Stimulated activated CD4-positive, alpha-beta T cell treated with anti-CD3 and anti-CD28 coated beads, Interleukin-1b, Interleukin-23, amount 100 ng/mL, for 4 hours (primary cell): ENCODE data around the gene CBLC.

Source experiments
- DNase-seq, 2 donors: peaks; one replicate each; pipeline ENCODE4 v3.0.0-alpha.2; 2020; ENCODE audit warnings: low read depth in 2 of 2

Gene CBLC, protein sequence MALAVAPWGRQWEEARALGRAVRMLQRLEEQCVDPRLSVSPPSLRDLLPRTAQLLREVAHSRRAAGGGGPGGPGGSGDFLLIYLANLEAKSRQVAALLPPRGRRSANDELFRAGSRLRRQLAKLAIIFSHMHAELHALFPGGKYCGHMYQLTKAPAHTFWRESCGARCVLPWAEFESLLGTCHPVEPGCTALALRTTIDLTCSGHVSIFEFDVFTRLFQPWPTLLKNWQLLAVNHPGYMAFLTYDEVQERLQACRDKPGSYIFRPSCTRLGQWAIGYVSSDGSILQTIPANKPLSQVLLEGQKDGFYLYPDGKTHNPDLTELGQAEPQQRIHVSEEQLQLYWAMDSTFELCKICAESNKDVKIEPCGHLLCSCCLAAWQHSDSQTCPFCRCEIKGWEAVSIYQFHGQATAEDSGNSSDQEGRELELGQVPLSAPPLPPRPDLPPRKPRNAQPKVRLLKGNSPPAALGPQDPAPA

DNA sequence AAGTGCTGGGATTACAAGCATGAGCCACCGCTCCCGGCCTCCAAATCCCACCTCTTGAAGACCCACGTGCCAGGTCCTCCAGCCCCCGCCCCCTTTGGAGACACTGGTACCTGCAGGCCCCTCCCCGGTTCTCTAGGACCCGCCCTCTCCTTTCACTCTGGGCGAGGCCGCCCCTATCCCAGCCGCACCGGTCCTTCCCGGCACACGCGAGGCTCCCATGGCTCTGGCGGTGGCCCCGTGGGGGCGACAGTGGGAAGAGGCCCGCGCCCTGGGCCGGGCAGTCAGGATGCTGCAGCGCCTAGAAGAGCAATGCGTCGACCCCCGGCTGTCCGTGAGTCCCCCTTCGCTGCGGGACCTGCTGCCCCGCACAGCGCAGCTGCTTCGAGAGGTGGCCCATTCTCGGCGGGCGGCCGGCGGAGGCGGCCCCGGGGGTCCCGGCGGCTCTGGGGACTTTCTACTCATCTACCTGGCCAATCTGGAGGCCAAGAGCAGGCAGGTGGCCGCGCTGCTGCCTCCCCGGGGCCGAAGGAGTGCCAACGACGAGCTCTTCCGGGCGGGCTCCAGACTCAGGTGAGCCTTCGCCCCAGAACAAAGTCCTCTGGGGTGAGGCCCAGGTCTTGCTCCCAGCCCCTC lies at the start of gene CBLC:
Gene CBLC (plus strand): TSS at position 176 of the 633 bp plus-strand sequence. CDS start 42 bp downstream, at position 218.
- no peak for DNase-seq

DNA sequence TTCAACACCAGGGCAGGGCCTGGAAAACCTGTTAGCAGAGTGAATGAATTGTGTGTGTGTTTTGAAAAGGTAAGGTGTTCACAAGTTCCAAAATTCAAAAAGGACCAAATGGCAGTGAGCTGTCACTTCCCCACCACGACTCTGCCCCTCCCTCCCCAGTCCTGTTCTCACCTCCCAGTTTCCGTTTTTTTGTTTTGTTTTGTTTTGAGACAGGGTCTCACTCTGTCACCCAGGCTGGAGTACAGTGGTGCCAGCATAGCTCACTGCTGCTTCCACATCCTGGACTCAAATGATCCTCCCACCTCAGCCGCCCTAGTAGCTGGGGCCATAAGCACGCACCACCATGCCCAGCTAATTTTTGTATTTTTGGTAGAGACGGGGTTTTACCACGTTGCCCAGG lies 49.5 kb upstream of the CBLC start:
- no peak for DNase-seq

DNA sequence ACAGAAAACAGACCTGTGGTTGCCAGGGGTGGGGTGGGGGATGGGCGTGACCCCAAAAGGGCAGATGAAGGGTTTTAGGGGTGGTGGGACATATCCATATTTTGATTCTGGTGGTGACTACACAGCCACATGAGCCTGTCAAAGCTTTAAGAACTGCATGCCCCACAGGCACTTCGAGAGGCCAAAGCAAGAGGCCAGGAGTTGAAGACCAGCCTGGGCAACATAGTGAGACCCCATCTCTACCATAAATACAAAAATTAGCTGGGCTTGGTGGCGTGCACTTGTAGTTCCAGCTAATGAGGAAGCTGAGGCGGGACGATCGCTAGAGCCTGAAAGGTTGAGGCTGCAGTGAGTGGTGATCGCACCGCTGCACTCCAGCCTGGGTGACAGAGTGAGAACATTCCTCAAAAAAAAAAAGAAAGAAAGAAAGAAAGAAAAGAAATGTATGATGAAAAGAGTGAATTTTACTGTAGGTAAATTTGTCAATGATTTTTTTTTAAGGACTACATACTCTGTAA lies 48.1 kb upstream of the CBLC start:
- DNase-seq, result no peak

DNA sequence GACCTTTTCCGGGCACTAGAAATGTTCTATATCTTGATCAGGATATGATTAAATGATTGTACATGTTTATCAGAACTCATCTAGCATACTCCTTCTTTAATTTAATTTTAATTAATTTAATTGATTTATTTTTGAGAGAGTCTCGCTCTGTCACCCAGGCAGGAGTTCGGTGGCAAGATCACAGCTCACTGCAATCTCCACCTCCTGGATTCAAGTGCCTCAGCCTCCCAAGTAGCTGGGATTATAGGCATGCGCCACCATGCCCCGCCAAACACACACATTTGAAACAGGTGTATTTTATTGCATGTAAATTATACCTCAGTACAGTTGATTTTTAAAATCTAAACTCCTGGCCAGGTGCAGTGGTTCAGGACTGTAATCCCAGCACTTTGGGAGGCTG lies 46.6 kb upstream of the CBLC start:
- DNase-seq, result no peak

DNA sequence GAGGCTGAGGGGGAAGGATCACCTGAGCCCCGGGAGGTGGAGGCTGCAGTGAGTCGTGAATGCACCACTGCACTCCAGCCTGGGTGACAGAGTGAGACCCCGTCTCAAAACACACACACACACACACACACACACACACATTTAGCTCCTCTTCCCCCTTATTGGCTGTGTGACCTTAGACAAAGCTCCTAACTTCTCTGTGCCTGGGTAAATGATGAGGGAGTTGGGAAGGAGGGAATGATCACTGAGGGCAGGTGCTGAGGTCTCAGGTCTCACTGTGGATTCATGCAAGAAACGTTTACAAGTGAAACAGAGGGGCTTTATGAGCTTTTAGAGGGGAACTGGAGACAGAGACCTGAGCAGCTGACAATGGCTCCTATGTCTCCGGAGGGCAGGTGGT lies 46.1 kb upstream of the CBLC start:
- DNase-seq, result no peak

DNA sequence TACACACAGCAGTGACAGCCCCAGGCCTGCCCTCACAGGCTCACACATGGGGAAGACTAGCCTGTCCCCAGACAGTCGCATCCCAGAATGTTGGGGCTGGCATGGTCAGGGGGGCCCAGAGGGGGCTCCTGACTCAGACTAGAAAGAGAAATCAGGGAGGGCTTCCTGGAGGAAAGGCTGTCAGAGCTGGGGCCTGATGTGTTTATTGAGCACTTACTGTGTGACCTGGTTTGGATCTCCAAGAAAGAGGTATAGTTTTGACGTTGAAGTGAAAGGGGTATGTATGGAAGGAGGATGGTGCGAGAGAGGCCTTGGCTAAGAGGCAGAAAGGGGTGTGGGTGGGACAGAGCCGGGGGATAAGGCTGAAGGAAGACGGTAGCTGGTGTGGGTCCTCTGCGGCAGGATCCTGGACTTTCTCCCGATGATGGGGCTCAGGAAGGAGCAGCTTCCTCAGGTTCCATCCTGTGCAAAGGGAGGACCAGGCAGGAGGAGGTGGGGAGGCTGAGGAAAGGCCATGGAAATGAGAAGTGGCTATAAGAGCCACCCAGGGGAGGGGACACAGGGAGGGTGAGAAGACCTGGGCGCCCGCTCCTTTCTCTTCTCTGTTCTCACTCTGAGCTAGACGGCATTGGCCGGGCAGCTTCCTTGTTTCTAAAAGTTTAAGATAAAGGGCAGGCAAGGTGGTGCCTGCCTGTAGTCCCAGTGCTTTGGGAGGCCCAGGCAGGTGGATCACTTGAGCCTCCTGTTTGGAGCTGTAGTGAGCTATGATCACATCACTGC lies 45.3 kb upstream of the CBLC start:
- DNase-seq, result no peak

DNA sequence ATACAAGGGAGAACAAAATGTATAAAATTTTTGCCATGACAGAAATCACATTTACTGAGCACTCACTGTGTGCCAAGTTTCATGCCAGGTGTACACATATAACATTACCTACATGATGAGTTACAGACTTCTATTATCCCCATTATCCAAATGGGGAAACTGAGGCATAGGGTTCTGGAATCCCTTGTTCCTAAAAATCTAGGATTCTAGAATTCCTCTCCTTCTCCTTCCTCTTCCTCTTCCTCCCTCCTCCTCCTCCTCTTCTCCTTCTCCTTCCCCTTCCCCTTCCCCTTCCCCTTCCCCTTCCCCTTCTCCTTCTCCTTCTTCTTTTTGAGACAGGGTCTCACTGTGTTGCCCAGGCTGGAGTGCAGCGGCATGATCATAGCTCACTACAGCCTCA lies 43.3 kb upstream of the CBLC start:
- DNase-seq, result no peak

DNA sequence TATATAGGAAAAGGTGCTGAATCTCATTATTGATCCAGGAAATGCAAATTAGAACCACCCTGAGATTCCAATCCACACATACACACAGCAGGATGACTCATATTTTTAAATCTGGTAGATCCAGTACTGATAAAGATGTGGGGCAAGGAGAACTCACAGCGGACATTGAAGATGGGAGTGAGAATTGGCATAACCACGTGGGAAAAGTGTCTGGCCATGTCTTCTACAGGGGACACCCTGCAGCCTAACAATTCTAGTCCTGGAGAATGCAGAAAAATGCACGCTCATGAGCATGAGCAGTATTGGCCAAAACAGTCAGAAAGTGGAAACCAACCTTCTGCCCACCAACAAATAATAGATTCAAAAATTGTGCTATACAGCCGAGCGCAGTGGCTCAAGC lies 42.7 kb upstream of the CBLC start:
- DNase-seq, result no peak

DNA sequence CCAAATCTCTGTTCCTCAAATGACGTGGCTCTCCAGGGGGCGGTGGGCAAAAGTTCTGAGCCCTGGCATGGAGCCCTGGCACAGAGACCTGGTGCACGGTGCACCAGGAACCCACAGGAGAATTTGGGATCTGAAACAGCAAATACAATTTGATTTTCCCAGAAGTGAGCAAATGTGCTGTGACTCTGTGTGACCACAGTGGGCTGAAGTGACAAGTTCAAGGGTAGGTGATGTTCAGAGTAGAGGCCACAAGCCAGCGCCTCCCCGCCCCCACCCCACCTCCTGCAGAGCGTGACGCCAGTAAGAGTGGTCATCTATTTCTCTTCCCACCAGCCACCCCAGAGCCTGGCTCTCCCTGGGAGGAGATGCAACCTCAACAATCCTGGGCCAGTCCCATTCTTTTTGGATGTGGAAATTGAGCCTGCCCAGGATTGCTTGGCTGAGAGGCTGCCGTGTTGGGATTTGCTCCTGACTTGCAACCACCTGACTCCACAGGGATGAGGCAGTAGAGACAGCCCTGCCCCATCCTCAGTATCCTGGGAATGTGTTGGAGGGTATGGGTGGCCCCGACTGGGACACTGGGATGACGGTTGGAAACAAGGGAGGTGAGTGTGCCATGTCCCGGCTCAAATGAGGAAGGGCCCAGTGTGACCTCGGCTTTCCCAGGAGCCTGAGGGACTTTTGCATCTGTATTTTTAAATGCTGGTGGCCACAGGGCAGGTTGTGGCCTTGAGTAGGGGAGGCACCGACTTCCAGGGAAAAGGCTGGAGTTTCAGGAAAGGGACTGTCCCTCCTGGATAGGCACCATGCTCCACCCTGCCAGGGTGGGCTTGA lies 40.2 kb upstream of the CBLC start:
- DNase-seq, result no peak

DNA sequence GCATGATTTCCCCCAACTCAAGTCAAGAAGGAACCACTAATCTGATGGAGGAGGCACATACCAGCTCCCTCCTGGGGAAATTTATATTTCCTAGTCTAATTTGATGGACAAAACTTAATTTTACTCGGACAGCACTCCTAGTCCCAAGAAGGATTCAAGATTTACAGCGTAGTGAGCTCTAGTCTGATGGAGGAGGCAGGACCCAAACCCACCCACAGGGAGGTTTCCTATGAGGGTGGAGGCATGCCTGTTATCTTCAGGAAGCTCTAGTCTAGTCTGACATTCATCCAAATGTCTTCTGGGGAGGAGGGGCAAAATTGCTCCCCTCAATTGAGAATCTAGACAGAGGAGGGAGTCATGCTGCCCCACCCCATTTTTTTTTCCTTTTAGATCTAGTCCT lies 39.6 kb upstream of the CBLC start:
- no peak for DNase-seq

DNA sequence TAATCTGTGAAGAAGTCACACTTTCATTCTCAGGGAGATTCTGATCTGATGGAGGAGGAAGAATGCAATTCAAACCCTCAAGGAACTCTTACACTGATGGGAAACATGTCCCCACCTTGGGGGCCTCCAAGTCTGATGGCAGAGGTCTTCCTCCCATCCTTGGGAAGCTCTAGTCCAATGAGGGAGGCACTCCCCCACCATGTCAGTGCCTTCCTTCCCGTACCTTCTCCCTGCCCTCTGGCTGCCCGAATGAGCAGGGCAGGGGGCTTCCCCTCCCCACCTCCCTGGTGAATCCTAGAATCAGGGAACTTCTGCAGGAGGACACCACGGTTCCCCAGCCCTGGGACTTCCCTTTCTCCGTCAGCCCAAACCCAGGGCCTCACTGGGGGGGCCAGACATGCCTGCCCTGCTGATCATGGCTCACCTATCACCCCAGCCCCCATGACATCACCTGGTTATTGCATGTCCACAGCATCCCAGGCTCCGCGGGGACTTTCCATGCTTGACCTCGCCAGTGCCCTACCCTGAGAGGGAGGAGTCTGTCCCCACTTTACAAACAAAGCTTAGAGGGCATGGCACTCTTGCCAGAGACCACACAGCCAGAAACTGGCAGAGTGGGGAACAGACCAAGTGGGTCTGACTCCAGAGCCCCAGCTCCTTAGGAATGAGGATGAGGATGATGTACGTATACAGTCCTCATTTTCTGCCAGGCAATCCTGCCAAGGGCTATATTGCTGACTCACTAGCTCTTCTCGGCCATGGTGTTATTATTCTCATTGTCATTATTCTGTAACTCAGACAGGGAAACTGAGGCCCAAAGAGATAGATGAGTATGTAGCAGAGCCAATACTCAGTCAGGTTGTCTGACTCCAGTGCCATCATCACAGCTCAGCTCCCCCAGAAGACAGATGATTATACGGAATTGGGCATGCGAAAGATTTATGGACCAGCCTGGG lies 38.8 kb upstream of the CBLC start:
- no peak for DNase-seq

DNA sequence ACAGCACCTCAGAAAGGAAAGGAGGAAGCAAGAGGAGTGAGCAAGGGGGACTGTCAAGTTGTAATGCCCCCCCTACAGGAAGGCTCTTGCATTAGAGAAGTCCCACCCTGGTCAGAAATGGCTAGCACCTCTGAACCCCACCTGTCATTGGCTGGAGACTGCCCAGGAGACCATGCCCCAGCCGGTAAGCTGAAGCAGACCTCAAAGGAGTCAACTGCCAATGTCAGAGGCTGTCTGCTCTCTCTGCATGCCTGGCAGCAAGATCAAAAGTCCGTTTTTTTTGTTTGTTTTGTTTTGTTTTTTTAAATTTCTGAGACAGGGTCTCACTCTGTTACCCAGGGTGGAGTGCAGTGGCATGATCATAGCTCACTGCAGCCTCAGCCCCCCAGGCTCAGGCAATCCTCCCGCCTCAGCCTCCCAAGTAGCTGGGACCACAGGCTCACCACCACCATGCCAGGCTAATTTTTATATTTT lies 37.3 kb upstream of the CBLC start:
- no peak for DNase-seq

DNA sequence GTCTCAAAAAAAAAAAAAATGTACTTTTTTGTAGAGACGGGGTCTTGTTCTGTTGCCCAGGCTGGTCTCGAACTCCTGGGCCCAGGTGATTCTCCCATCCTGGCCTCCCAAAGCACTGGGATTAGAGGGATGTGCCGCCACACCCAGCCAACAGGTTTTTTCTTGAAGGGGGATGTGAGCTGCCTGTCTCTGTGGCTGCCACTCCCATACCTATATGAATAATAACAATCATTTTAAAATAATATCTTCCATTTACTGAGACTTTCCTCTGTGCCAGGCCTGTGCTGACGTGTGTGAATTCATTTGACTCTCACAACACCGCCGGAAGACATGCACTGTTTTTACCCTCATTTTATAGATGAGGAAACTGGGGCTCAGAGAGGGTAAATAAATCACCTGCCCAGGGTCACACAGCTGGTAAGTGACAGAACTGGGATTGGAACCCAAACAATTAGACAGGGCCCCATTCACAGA lies 36.4 kb upstream of the CBLC start:
- no peak for DNase-seq

DNA sequence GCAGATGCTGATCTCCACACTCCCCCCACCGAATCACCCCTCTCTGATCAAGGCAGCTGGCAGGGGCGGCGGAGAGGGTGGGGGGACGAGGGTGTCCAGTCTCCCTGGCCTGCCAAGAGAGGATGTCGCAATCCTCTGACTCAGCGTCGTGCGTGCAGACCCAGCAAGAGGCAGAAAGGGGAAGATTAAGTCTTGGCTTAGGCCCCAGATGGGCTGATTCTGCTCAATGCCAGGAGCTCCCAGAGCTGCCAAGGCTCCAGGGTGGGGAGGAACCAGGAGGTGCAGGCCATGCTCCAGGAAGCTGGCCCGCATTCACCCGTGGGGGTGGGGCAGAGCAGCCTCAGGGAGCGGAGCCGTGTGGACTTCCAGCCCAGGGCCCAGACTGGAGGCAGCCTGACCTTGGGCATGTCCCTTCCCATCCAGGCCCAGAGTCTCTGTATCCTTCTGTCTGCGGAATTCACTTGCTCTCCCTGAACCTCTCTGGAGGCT lies 35.8 kb upstream of the CBLC start:
- no peak for DNase-seq

DNA sequence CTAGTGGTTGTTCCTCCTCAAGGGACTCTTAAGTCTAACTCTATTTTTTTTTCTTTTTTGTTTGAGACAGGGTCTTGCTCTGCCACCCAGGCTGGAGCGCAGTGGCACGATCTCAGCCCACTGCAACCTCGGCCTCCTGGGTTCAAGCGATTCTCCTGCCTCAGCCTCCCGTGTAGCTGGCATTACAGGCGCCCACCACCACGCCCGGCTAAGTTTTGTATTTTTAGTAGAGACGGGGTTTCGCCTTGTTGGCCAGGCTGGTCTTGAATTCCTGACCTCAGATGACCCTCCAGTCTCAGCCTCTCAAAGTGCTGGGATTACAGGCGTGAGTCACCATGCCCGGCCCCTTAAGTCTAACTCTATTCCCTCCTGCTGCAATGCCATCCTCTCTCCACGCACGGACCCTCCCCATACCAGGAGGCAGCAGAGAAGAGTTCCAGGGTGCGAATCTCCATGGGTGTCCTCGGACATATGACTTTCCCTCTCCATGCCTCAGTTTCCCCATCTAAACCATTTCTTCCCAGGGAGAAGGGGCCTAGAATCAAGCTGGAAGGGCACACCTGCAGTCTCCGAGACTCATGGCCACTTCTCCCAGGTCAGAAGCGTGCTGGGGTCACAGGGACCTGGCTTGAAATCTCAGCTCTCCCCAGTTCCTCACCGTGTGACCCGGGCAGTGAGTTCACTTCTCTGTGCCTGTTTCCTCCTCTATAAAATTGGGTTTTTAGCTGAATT lies 35.2 kb upstream of the CBLC start:
- no peak for DNase-seq

DNA sequence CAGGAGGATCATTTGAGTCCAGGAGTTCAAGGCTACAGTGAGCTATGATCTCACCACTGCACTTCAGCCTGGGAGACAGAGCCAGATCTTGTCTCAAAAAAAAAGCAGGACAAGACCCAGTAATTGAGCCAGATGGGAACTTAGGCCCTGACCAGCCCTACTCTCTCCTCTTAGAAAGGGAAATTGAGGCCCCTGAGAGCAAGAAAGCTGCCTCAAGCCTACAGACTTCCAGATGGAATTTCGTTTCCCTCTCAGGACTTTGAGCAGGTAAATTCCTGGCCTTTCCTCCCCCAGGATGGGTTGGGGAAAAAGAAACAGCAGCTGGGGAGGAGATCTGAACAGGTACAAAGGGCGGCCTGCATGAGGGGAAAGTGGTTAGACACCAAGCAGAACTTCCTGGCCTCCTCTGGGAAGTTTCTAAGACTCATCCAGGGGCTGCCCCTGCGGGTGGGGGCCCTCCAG lies 32.8 kb upstream of the CBLC start:
- DNase-seq, result no peak

DNA sequence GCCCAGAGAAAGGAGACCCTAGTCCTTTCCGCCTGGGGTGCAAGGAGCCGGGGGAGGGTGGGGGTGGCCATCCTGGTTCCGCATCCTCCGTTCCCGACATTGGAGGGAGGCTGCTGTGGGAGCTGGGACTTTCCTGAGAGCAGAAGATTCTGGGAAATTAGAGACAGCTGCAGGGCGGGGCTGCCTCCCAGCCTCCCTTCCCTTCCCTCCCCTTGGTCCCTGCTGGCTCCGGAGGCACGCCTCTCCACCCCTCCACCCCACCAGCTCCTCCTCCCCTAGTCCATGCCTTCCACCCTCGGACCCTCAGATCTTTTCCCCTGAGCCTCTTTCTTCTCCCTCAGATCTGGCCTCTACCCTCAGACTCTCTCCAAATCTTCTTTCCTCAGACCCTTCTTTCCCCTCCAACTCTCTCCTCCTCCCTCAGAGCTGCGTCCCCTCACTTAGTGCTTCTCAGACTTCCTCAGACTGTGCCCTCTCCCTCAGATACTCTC lies 32.3 kb upstream of the CBLC start:
- DNase-seq, result no peak

DNA sequence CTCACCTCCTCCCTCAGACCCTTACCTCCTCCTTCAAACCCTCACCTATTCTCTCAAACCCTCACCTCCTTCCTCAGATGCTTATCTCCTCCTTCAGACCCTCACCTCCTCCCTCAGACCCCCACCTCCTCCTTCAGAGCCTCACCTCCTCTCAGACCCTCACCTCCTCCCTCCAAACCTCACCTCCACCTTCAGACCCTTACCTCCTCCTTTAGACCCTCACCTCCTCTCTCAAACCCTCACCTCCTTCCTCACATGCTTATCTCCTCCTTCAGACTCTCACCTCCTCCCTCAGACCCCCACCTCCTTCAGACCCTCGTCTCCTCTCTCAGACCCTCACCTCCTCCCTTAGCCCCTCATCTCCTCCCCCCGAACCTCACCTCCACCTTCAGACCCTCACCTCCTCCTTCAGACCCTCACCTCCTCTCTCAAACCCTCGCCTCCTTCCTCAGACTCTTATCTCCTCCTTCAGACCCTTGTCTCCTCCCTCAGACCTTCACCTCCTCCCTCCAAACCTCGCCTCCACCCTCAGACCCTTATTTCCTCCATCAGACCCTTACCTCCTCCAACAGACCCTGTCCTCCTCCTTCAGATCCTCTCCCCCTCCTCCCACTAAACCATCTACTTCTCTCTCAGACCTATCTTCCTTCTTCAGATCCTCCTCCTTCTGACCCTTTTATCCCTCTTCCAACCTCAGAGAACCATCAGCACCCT lies 31.6 kb upstream of the CBLC start:
- DNase-seq, result no peak
